ENCODE results near the gene ZNF14. TPM values are rescaled to one million over a fixed set of nuclear protein-coding genes. Genes with fewer than 3 reads are reported as not detected.
"Not testable (repeated sequence)": the region's sequence is repeated elsewhere in the genome, so short reads cannot be mapped to it uniquely, and the experiment has no call there.

Gene ZNF14
- polyA plus RNA-seq, 1 donor from 2014 or later = 7.2 TPM

- peaks cover 9 to 18% (median 17%) of the 10 kb centered on the region in 3 donors for H3K9me3 Mint-ChIP-seq
- no peaks in the 10 kb centered on the region for H3K27me3 Mint-ChIP-seq
- H3K4me3 Mint-ChIP-seq = peak overlapping the region in 1 of 4 donors; percentile 3
- H3K36me3 Mint-ChIP-seq = peaks cover 43% of the 10 kb centered on the region
- H3K4me1 Mint-ChIP-seq = peaks cover 5 to 7% (median 6%) of the 10 kb centered on the region in 3 donors
- H3K27ac Mint-ChIP-seq = peak overlapping the region in 1 of 3 donors; percentile 48
Observed at GRCh38 chr19:19679176-19680073, 53.5 kb downstream of the ZNF14 start.

GRCh38 chr19:19677579-19677978 is 55.3 kb downstream of the ZNF14 start:
- Mint-ChIP-seq H3K4me3 (peak overlapping the region in 2 of 4 donors; percentile 6 to 58), H3K4me1 (peaks cover 5 to 9% (median 7%) of the 10 kb centered on the region in 3 donors), H3K27ac (peak overlapping the region in 1 of 3 donors; percentile 59), H3K27me3 (no peaks in the 10 kb centered on the region), H3K9me3 (peaks cover 9 to 12% (median 11%) of the 10 kb centered on the region in 3 donors), H3K36me3 (peaks cover 39% of the 10 kb centered on the region)

- H3K36me3 Mint-ChIP-seq = peaks cover 28% of the 10 kb centered on the region
- H3K4me1 Mint-ChIP-seq = peaks cover 10 to 19% (median 16%) of the 10 kb centered on the region in 3 donors
- H3K27me3 Mint-ChIP-seq = no peaks in the 10 kb centered on the region
- H3K9me3 Mint-ChIP-seq = peaks cover 4 to 9% (median 7%) of the 10 kb centered on the region in 3 donors
- peak overlapping the region in 2 of 3 donors; percentile 39 to 53 for H3K27ac Mint-ChIP-seq
- peak overlapping the region in 2 of 4 donors; percentile 17 to 53 for H3K4me3 Mint-ChIP-seq
Observed at GRCh38 chr19:19674315-19674714, 58.6 kb downstream of the ZNF14 start.

- Mint-ChIP-seq H3K4me3 (no peak overlapping the region), H3K27ac (no peak overlapping the region), H3K9me3 (peaks cover 2 to 7% (median 5%) of the 10 kb centered on the region in 3 donors), H3K27me3 (no peaks in the 10 kb centered on the region), H3K4me1 (peaks cover 16 to 22% (median 16%) of the 10 kb centered on the region in 3 donors), H3K36me3 (peaks cover 19% of the 10 kb centered on the region)
Observed at GRCh38 chr19:19672816-19673215, 60.1 kb downstream of the ZNF14 start.

GRCh38 chr19:19670070-19670551 is 62.8 kb downstream of the ZNF14 start:
- Mint-ChIP-seq H3K27ac (peak overlapping the region; percentile 64 to 87 (median 86)), H3K27me3 (no peaks in the 10 kb centered on the region), H3K9me3 (peaks cover 0 to 4% (median 0%) of the 10 kb centered on the region in 3 donors), H3K36me3 (peaks cover 5% of the 10 kb centered on the region), H3K4me3 (peak overlapping the region; percentile 84 to 94 (median 90)), H3K4me1 (peaks cover 11 to 25% (median 17%) of the 10 kb centered on the region in 3 donors)

- H3K9me3 Mint-ChIP-seq = no peaks in the 10 kb centered on the region
- peaks cover 14 to 23% (median 16%) of the 10 kb centered on the region in 3 donors for H3K4me1 Mint-ChIP-seq
- H3K27me3 Mint-ChIP-seq = no peaks in the 10 kb centered on the region
Observed at GRCh38 chr19:19668230-19669012, 64.5 kb downstream of the ZNF14 start, which contains the start of gene ZNF101. TSS of gene ZNF101 (plus strand) at chr19:19668839. CDS start at chr19:19668964, 125 bp downstream.

GRCh38 chr19:19665420-19665948 is 67.4 kb downstream of the ZNF14 start:
- peak overlapping the region; percentile 69 to 92 (median 87) for H3K27ac Mint-ChIP-seq
- not testable (repeated sequence) for H3K36me3 Mint-ChIP-seq, H3K27me3 Mint-ChIP-seq, H3K9me3 Mint-ChIP-seq
- H3K4me3 Mint-ChIP-seq = peak overlapping the region in 3 of 4 donors; percentile 12 to 81 (median 46)
- H3K4me1 Mint-ChIP-seq = peaks cover 28 to 35% (median 29%) of the 10 kb centered on the region in 3 donors

More at GRCh38 chr19:19668230-19669012, 64.5 kb downstream of the ZNF14 start, which contains the start of gene ZNF101:
- Mint-ChIP-seq H3K36me3 (peaks cover 1% of the 10 kb centered on the region), H3K27ac (peak within 1 kb of the TSS; percentile 87 to 99 (median 91)), H3K4me3 (peak within 1 kb of the TSS; percentile 84 to 94 (median 92))

- H3K36me3 Mint-ChIP-seq = no peaks in the 10 kb centered on the region
- H3K27me3 Mint-ChIP-seq = no peaks in the 10 kb centered on the region
- H3K9me3 Mint-ChIP-seq = no peaks in the 10 kb centered on the region
- H3K4me1 Mint-ChIP-seq = peaks cover 24 to 30% (median 24%) of the 10 kb centered on the region in 3 donors
- peak within 1 kb of the TSS; percentile 89 to 98 (median 94) for H3K4me3 Mint-ChIP-seq
- peak within 1 kb of the TSS; percentile 94 to 99 (median 98) for H3K27ac Mint-ChIP-seq
Observed at GRCh38 chr19:19663256-19664120, 69.4 kb downstream of the ZNF14 start, which contains the start of gene ATP13A1. TSS of gene ATP13A1 (minus strand) at chr19:19663676. CDS start at chr19:19663666, 10 bp downstream.

GRCh38 chr19:19662871-19663255 is 70.0 kb downstream of the ZNF14 start:
- H3K27ac Mint-ChIP-seq = peak overlapping the region; percentile 94 to 99 (median 98)
- no peaks in the 10 kb centered on the region for H3K9me3 Mint-ChIP-seq
- H3K4me1 Mint-ChIP-seq = peaks cover 23 to 30% (median 24%) of the 10 kb centered on the region in 3 donors
- peak overlapping the region; percentile 89 to 98 (median 94) for H3K4me3 Mint-ChIP-seq
- no peaks in the 10 kb centered on the region for H3K27me3 Mint-ChIP-seq
- no peaks in the 10 kb centered on the region for H3K36me3 Mint-ChIP-seq

GRCh38 chr19:19662344-19662743 is 70.6 kb downstream of the ZNF14 start:
- no peaks in the 10 kb centered on the region for H3K27me3 Mint-ChIP-seq
- no peaks in the 10 kb centered on the region for H3K9me3 Mint-ChIP-seq
- no peaks in the 10 kb centered on the region for H3K36me3 Mint-ChIP-seq
- peak overlapping the region; percentile 89 to 98 (median 94) for H3K4me3 Mint-ChIP-seq
- peaks cover 22 to 27% (median 23%) of the 10 kb centered on the region in 3 donors for H3K4me1 Mint-ChIP-seq
- H3K27ac Mint-ChIP-seq = peak overlapping the region; percentile 94 to 99 (median 98)

- Mint-ChIP-seq H3K36me3 (no peaks in the 10 kb centered on the region), H3K9me3 (no peaks in the 10 kb centered on the region), H3K27me3 (no peaks in the 10 kb centered on the region), H3K27ac (peak overlapping the region; percentile 94 to 99 (median 98)), H3K4me3 (peak overlapping the region; percentile 89 to 98 (median 94)), H3K4me1 (peaks cover 19 to 24% (median 23%) of the 10 kb centered on the region in 3 donors)
Observed at GRCh38 chr19:19661675-19662251, 71.1 kb downstream of the ZNF14 start.

GRCh38 chr19:19661141-19661674 is 71.7 kb downstream of the ZNF14 start:
- Mint-ChIP-seq H3K27ac (peak overlapping the region; percentile 94 to 99 (median 98)), H3K4me1 (peaks cover 18 to 23% (median 22%) of the 10 kb centered on the region in 3 donors), H3K36me3 (no peaks in the 10 kb centered on the region), H3K4me3 (peak overlapping the region; percentile 89 to 98 (median 94)), H3K9me3 (no peaks in the 10 kb centered on the region), H3K27me3 (no peaks in the 10 kb centered on the region)

Data from IgD-negative memory B cell (primary cell).